ENCODE results near the gene GDPD5. TPM values are rescaled to one million over a fixed set of nuclear protein-coding genes. Genes with fewer than 3 reads are reported as not detected.

Gene GDPD5
- total and polyA plus RNA-seq, 9 of the 15 experiments (the other 6 are each of a cell fraction or from before 2014, with no cell fraction given), result 0.32 to 27.3 (median 8.0) TPM

GRCh38 chr11:75522286-75523044, 3.3 kb downstream of the GDPD5 start:
- CTCF ChIA-PET (ENCODE audit: low intra/inter-chr PET ratio), result no interaction called here
- intact Hi-C loops (cut with micrococcal nuclease), result no loop called here
- no peak overlapping the region for H3K4me2 ChIP-seq (ENCODE audit: insufficient read depth, low read length)
- TF ChIP-seq ZNF274 (IDR thresholded peaks at IDR 0.05; ENCODE audit: borderline replicate concordance, low read depth, low read length) (no peak), ZNF384 (IDR thresholded peaks at IDR 0.05; ENCODE audit: low read depth, low read length) (no peak), ZNF551 (CRISPR knock-in tag; IDR thresholded peaks at IDR 0.05) (no peak), ZBTB12 (CRISPR knock-in tag; IDR thresholded peaks at IDR 0.05) (no peak), NFIC (IDR thresholded peaks at IDR 0.05) (no peak), ZNF740 (CRISPR knock-in tag; IDR thresholded peaks at IDR 0.05) (no peak), ZNF740 (tag; IDR thresholded peaks at IDR 0.05) (no peak), FOXK1 (CRISPR knock-in tag; IDR thresholded peaks at IDR 0.05; ENCODE audit: borderline replicate concordance) (no peak), PURB (CRISPR knock-in tag; IDR thresholded peaks at IDR 0.05; ENCODE audit: low read depth) (no peak), SMAD1 (IDR thresholded peaks at IDR 0.05; ENCODE audit: low read depth, low read length, partially characterized antibody) (no peak), CHD1 (IDR thresholded peaks at IDR 0.05; ENCODE audit: low read length) (no peak), KDM1A (IDR thresholded peaks at IDR 0.05) (no peak)
- TF ChIP-seq, protein P1, sequence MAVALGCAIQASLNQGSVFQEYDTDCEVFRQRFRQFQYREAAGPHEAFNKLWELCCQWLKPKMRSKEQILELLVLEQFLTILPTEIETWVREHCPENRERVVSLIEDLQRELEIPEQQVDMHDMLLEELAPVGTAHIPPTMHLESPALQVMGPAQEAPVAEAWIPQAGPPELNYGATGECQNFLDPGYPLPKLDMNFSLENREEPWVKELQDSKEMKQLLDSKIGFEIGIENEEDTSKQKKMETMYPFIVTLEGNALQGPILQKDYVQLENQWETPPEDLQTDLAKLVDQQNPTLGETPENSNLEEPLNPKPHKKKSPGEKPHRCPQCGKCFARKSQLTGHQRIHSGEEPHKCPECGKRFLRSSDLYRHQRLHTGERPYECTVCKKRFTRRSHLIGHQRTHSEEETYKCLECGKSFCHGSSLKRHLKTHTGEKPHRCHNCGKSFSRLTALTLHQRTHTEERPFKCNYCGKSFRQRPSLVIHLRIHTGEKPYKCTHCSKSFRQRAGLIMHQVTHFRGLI (CRISPR knock-in tag; IDR thresholded peaks at IDR 0.05), result no peak

More at GRCh38 chr11:75522286-75523044, 3.3 kb downstream of the GDPD5 start:
- no TSS peak for BruUV-seq (replicated peaks)
- Histone ChIP-seq H2AFZ (ENCODE audit: low read depth, low read length) (no peak overlapping the region), H4K20me1 (replicated peaks; ENCODE audit: control insufficient read depth, insufficient read depth, low read length) (peaks cover 7% of the 10 kb centered on the region; the same call in 1 of the 2 replicates), H3K79me2 (ENCODE audit: control insufficient read depth, insufficient read depth, low read length) (peaks cover 10% of the 10 kb centered on the region; the same call in 1 of the 3 replicates), H3K9ac (ENCODE audit: insufficient read depth in 1 of 2, low read depth in 2 of 2, low read length in 2 of 2) (peak overlapping the region in 1 of 2 experiments; percentile 47; a peak in 1 of 4 replicates), H3K9me1 (ENCODE audit: control insufficient read depth, insufficient read depth, low read length) (no peaks in the 10 kb centered on the region), H3K4me1 (replicated peaks in 1 of 2; ENCODE audit: control insufficient read depth in 2 of 2, insufficient read depth in 2 of 2, low read length in 2 of 2) (peaks cover 16 to 45% of the 10 kb centered on the region in 2 experiments; a peak in 4 of 5 replicates), H3K27me3 (ENCODE audit: control insufficient read depth in 2 of 2, insufficient read depth in 2 of 2, low read length in 2 of 2) (no peaks in the 10 kb centered on the region), H3K4me3 (no peak overlapping the region), H3K9me3 (replicated peaks; ENCODE audit: control insufficient read depth, insufficient read depth, low read depth, low read length) (no peaks in the 10 kb centered on the region), H3K27ac (ENCODE audit: extremely low read depth, low read depth, low read length) (no peak overlapping the region), H3K36me3 (ENCODE audit: control insufficient read depth, insufficient read depth, low read length) (no peaks in the 10 kb centered on the region)
- POLR2A ChIA-PET, result interaction anchor here (0.6 to 1.9 kb wide), 6 partner anchors 12 to 181 kb away, joined by 3 to 7 read pairs (median 3); no protein-coding TSS in a partner anchor
- FAIRE-seq (no peak), ATAC-seq (no peak), DNase-seq (ENCODE audit: extremely low read depth in 1 of 4, low spot score in 3 of 4) (no peak)
- 74% methylated on average over 7 of the region's 7 CpGs for WGBS (ENCODE audit: insufficient coverage, low coverage, missing lambda C conversion rate)
- in situ Hi-C loops (cut with MboI), result no loop called here
